Calu3 (cell line): ENCODE measurements around the gene PSME3IP1. TPM values are rescaled to one million over a fixed set of nuclear protein-coding genes. Genes with fewer than 3 reads are reported as not detected.

Experiments used
- BruUV-seq: library from RNA; stranded (reverse); fragments of 400-500 nt; replicated peaks from 2 replicates; lab custom pipeline; 2021; lab: Mats Ljungman, UMichigan
- CTCF ChIA-PET: fragments of 300-600 bp; sonication (Branson Sonifier 250); formaldehyde crosslinking; loops from one replicate; lab custom pipeline; 2022; ENCODE audit warnings: antibody characterized with exemption; lab: Charles Lee
- DNase-seq: peaks from one replicate; pipeline ENCODE4 v3.0.0; 2022
- H3K27ac Mint-ChIP-seq: one replicate; pipeline ENCODE4 v1.8.0; 2022; ENCODE audit warnings: mixed read lengths; ENCODE audit not compliant: unreplicated experiment
- H3K27me3 Mint-ChIP-seq: one replicate; pipeline ENCODE4 v1.8.0; 2022; ENCODE audit warnings: mixed read lengths; ENCODE audit not compliant: unreplicated experiment
- H3K36me3 Mint-ChIP-seq: one replicate; pipeline ENCODE4 v1.8.0; 2022; ENCODE audit warnings: mild to moderate bottlenecking, moderate library complexity, mixed read lengths; ENCODE audit not compliant: insufficient read depth, unreplicated experiment
- H3K4me1 Mint-ChIP-seq: one replicate; pipeline ENCODE4 v1.8.0; 2022; ENCODE audit warnings: mild to moderate bottlenecking, low read depth, mixed read lengths; ENCODE audit not compliant: unreplicated experiment
- H3K4me3 Mint-ChIP-seq: one replicate; pipeline ENCODE4 v1.8.0; 2022; ENCODE audit warnings: mild to moderate bottlenecking, low read depth, moderate library complexity, mixed read lengths; ENCODE audit not compliant: unreplicated experiment
- H3K9me3 Mint-ChIP-seq: one replicate; pipeline ENCODE4 v1.8.0; 2022; ENCODE audit warnings: low read depth, mixed read lengths; ENCODE audit not compliant: unreplicated experiment
- CTCF ChIP-seq: fragments of 200-600 bp; IDR thresholded peaks from one replicate; pipeline ENCODE4 v1.8.0; 2022; ENCODE audit warnings: antibody characterized with exemption; ENCODE audit not compliant: unreplicated experiment
- intact Hi-C: fragments of 100-400 bp; cut with micrococcal nuclease; formaldehyde crosslinking; loops from one replicate; pipeline ENCODE4 v1.10.0; 2022; ENCODE audit not compliant: unreplicated experiment
- total RNA-seq: library from RNA; stranded (reverse); gene quantifications from 2 replicates; pipeline ENCODE4 v1.2.3, GENCODE V29; 2022

Gene PSME3IP1
- total RNA-seq, 1 experiment from 2014 or later = 171 TPM

DNA sequence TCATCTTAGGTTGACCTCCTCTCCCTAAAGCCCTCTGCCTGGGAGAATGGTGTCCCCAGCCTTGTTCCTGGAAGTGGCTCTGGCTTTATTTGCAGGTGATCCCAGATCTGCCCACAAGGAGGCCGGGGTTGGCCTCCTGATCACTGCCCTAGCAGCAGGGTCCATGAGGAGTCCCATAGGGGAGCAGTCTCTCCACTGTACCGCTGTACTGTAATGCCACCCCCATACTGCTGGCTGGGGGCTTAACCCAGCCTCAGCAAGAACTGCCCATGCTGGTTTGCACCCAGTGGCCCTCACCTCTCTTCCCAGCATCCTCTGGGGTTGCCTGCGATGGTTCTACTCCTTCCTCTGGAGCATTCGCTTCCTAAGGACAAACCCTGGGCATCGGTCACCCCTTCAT lies 39.1 kb downstream of the PSME3IP1 start:
- intact Hi-C loops = no loop called here
- Mint-ChIP-seq H3K36me3 (peaks cover 6% of the 10 kb centered on the region), H3K4me1 (no peaks in the 10 kb centered on the region), H3K9me3 (no peaks in the 10 kb centered on the region), H3K27ac (no peak overlapping the region), H3K4me3 (no peak overlapping the region), H3K27me3 (no peaks in the 10 kb centered on the region)
- no TSS peak for BruUV-seq
- peak; percentile 29 for TF ChIP-seq CTCF
- peak; percentile 43 for DNase-seq
- CTCF ChIA-PET = no interaction called here

- no peak overlapping the region for H3K27ac Mint-ChIP-seq
- CTCF ChIA-PET = no interaction called here
- H3K4me3 Mint-ChIP-seq = no peak overlapping the region
- intact Hi-C loops = no loop called here
- H3K36me3 Mint-ChIP-seq = peaks cover 6% of the 10 kb centered on the region
- H3K27me3 Mint-ChIP-seq = no peaks in the 10 kb centered on the region
- no peak for TF ChIP-seq CTCF
- no TSS peak for BruUV-seq
- H3K4me1 Mint-ChIP-seq = no peaks in the 10 kb centered on the region
- no peak for DNase-seq
- no peaks in the 10 kb centered on the region for H3K9me3 Mint-ChIP-seq
Observed at GRCh38 chr16:57146040-57146647, 39.7 kb downstream of the PSME3IP1 start.

GRCh38 chr16:57145046-57146021 lies 40.5 kb downstream of the PSME3IP1 start:
- DNase-seq = no peak
- no peak overlapping the region for H3K4me3 Mint-ChIP-seq
- intact Hi-C loops = no loop called here
- no peaks in the 10 kb centered on the region for H3K27me3 Mint-ChIP-seq
- no TSS peak for BruUV-seq
- no peaks in the 10 kb centered on the region for H3K4me1 Mint-ChIP-seq
- peak overlapping the region; percentile 27 for H3K27ac Mint-ChIP-seq
- no peak for TF ChIP-seq CTCF
- no peaks in the 10 kb centered on the region for H3K9me3 Mint-ChIP-seq
- CTCF ChIA-PET = no interaction called here
- H3K36me3 Mint-ChIP-seq = peaks cover 6% of the 10 kb centered on the region

DNA sequence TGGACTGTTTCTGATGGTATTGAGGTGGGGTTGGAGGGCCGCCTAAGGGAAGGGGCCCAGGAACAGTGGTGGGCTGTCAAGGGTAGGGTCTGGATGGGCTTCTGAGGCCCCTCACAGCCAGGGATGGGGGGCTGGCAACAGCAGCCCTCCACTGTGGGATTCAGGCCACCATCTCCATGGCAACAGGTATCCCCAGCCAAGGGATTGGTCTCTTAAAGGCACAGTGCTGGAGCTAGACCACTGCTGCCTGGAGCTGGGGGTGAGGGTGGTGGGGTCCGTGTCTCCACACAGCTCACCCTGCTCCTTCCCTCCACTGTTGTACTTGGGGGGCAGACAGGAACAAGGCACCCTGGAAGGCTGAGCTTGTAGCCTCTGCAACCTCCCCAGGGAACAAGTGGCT lies 41.8 kb downstream of the PSME3IP1 start:
- BruUV-seq = no TSS peak
- TF ChIP-seq CTCF = no peak
- CTCF ChIA-PET = no interaction called here
- no peak for DNase-seq
- H3K9me3 Mint-ChIP-seq = no peaks in the 10 kb centered on the region
- H3K4me1 Mint-ChIP-seq = no peaks in the 10 kb centered on the region
- H3K27me3 Mint-ChIP-seq = no peaks in the 10 kb centered on the region
- H3K36me3 Mint-ChIP-seq = peaks cover 6% of the 10 kb centered on the region
- H3K27ac Mint-ChIP-seq = no peak overlapping the region
- intact Hi-C loops = no loop called here
- H3K4me3 Mint-ChIP-seq = no peak overlapping the region
